Fibroblast of lung (primary cell): Measurements from ENCODE around the gene GRK3.

Experiments used
- EZH2 ChIP-seq: IDR thresholded peaks from 2 replicates; pipeline ENCODE4 v1.5.1; 2012; ENCODE audit warnings: low read length, control low read depth, mild to moderate bottlenecking; ENCODE audit errors: missing control alignments
- TF ChIP-seq, protein P1 (sequence below), 2 donors: IDR thresholded peaks in 1 of 2; conservative IDR thresholded peaks in 1 of 2; 1 replicate in 1 of 2; 2 replicates in 1 of 2; pipeline ENCODE4 v1.5.1; 2011 to 2012; ENCODE audit warnings: low read length in 2 of 2, control low read depth in 1 of 2, inconsistent platforms in 1 of 2, low read depth in 1 of 2, mild to moderate bottlenecking in 1 of 2

DNA sequence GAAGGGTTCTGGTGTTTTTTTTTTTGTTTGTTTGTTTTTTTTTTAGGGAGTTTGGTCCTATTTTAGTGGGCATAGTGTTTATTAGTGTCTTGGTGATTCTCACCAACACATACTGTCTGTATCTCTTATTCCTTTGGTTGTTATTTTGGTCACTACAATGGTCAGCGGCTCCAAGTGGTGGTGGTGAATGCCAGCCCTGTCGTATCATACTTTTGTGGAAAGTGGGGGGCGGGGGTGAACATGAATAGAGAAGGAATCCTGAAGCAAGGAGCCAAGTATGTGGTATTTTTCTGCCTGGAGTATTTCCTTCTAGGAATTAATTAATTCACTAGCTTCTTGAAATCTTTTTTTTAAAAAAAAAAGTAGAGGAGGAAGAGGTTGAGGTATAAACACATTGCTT lies 79.6 kb downstream of the GRK3 start:
- TF ChIP-seq, protein P1, sequence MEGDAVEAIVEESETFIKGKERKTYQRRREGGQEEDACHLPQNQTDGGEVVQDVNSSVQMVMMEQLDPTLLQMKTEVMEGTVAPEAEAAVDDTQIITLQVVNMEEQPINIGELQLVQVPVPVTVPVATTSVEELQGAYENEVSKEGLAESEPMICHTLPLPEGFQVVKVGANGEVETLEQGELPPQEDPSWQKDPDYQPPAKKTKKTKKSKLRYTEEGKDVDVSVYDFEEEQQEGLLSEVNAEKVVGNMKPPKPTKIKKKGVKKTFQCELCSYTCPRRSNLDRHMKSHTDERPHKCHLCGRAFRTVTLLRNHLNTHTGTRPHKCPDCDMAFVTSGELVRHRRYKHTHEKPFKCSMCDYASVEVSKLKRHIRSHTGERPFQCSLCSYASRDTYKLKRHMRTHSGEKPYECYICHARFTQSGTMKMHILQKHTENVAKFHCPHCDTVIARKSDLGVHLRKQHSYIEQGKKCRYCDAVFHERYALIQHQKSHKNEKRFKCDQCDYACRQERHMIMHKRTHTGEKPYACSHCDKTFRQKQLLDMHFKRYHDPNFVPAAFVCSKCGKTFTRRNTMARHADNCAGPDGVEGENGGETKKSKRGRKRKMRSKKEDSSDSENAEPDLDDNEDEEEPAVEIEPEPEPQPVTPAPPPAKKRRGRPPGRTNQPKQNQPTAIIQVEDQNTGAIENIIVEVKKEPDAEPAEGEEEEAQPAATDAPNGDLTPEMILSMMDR (conservative IDR thresholded peaks at IDR 0.05 in 1 of 2, IDR thresholded peaks at IDR 0.05 in 1 of 2; ENCODE audit: low read depth in 1 of 2, low read length in 2 of 2), result no peak
- no peak for TF ChIP-seq EZH2
